T-helper 17 cell (primary cell): ENCODE measurements around the gene LRRC27. TPM values are rescaled to one million over a fixed set of nuclear protein-coding genes. Genes with fewer than 3 reads are reported as not detected.

ENCODE experiments used
- ATAC-seq: fragments of 150-1000 bp; cut with Tn5 transposase; 2 replicates; pipeline ENCODE4 v1.10.0; 2021; ENCODE audit warnings: mild to moderate bottlenecking, moderate library complexity
- DNase-seq, 3 donors: peaks; one replicate each; pipeline versions ENCODE4 v3.0.0 to v3.0.0-alpha.2; 2020 to 2021
- H3K9me3 ChIP-seq: one replicate; pipeline ENCODE4 v1.7.0; 2013; ENCODE audit warnings: low read length, mild to moderate bottlenecking; ENCODE audit not compliant: control insufficient read depth, poor library complexity, severe bottlenecking
- H3K27ac Mint-ChIP-seq: one replicate; pipeline ENCODE4 v1.8.0; 2022; ENCODE audit warnings: mild to moderate bottlenecking, moderate library complexity, mixed read lengths
- H3K27me3 Mint-ChIP-seq: one replicate; pipeline ENCODE4 v1.8.0; 2022; ENCODE audit warnings: mixed read lengths
- H3K36me3 Mint-ChIP-seq: one replicate; pipeline ENCODE4 v1.8.0; 2022; ENCODE audit warnings: low read depth, mixed read lengths
- H3K4me1 Mint-ChIP-seq: one replicate; pipeline ENCODE4 v1.8.0; 2022; ENCODE audit warnings: mild to moderate bottlenecking, mixed read lengths
- H3K4me3 Mint-ChIP-seq: one replicate; pipeline ENCODE4 v1.8.0; 2022; ENCODE audit warnings: mild to moderate bottlenecking, moderate library complexity, mixed read lengths
- total RNA-seq, 4 donors: library from RNA in 2 of 4; stranded (reverse) in 2 of 4; gene quantifications; one replicate each; pipeline ENCODE4 v1.2.3 and lab custom pipeline; 2022 to 2026

LRRC27 gene
- total RNA-seq, 2 donors from 2014 or later, result 3.5 to 7.6 TPM

DNA sequence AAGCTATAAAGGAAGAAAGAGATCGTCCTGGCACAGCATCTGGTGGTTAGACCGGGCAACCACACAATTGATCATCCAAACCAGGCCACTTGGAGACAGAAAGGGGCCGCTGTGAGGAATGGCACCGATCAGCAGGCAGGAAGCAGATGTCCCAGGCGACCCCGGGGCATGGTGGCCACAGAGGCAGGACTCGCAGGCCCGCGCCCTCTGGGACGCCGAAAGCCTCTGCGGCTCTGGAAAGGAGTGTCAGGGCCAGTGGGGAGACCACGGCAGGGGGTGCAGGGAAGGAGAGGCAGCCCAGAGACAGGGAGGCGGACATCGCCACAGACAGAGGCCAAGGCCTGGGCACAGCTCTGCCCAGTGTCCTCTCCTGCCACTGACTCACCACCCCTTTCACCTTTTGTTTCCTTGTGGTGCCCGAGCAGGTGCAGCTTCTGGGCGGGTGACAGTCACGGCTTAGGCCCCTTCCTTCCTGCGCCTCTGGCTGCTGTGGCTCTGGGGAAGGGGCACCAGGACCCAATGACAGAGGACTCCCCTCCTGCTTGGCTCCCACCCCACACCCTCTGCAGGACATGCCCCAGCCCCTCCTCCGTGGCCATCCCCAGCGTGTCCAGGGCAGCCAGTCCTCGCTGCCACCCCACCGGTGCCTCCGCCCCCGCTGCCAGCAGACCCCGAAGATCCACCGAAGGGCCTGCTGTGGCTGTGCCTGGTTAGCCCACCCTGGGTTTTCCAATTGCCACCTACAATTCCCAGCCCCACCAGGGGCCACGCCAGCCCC lies 35.1 kb upstream of the LRRC27 start:
- H3K9me3 ChIP-seq, result no peaks in the 10 kb centered on the region
- DNase-seq, result no peak
- ATAC-seq, result no peak
- H3K36me3 Mint-ChIP-seq, result peaks cover 2% of the 10 kb centered on the region
- peaks cover 5% of the 10 kb centered on the region for H3K27me3 Mint-ChIP-seq
- peaks cover 8% of the 10 kb centered on the region for H3K4me1 Mint-ChIP-seq
- H3K4me3 Mint-ChIP-seq, result no peak overlapping the region
- H3K27ac Mint-ChIP-seq, result no peak overlapping the region

GRCh38 chr10:132297526-132297925 lies 34.5 kb upstream of the LRRC27 start:
- peaks cover 5% of the 10 kb centered on the region for H3K27me3 Mint-ChIP-seq

DNA sequence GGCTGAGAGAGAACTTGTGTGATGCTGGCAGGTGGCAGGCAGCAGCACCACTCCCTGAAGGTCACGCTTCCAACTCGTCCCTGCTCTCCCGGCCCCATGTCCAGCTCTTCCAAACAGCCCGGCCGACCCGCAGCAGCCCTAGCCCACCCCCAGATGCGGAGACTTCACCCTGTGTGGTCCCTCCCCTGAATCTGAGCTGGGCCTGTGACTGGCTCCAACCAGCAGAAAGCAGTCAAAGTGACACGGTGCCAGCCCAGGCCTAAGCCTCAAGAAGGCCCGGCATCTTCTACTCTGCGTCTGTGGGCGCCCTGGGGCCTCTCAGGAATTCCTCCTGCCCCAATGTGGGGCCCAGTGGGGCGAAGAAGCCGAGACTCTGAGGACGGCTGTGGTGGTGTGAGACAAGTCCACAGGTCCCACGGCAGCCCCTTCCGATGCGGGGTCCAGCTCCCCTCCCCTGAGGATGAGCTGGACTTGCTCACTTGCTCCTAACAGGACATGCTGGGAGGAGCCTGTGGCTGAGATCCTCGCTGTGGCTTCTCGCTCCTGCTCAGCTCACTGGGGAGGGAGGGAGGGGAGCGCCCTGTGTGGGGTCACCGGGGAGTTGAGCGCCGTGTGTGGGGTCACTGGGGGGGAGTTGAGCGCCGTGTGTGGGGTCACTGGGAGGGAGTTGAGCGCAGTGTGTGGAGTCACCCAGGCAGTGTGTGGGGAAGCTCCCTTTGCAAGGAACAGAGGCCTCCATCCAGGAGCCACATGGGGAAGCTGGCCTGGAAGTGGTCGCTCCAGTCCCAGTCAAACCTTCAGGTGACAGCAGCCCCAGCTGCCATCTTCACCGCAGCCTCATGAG lies 33.7 kb upstream of the LRRC27 start:
- peaks cover 2% of the 10 kb centered on the region for H3K4me1 Mint-ChIP-seq
- peaks cover 5% of the 10 kb centered on the region for H3K27me3 Mint-ChIP-seq
- H3K36me3 Mint-ChIP-seq, result peaks cover 2% of the 10 kb centered on the region
- no peak overlapping the region for H3K4me3 Mint-ChIP-seq
- H3K9me3 ChIP-seq, result no peaks in the 10 kb centered on the region
- DNase-seq (no peak), ATAC-seq (no peak)
- no peak overlapping the region for H3K27ac Mint-ChIP-seq

More at GRCh38 chr10:132297526-132297925, 34.5 kb upstream of the LRRC27 start:
- DNase-seq (no peak), ATAC-seq (no peak)
- H3K27ac Mint-ChIP-seq, result no peak overlapping the region
- no peak overlapping the region for H3K4me3 Mint-ChIP-seq
- peaks cover 5% of the 10 kb centered on the region for H3K4me1 Mint-ChIP-seq
- H3K36me3 Mint-ChIP-seq, result peaks cover 2% of the 10 kb centered on the region
- H3K9me3 ChIP-seq, result no peaks in the 10 kb centered on the region

DNA sequence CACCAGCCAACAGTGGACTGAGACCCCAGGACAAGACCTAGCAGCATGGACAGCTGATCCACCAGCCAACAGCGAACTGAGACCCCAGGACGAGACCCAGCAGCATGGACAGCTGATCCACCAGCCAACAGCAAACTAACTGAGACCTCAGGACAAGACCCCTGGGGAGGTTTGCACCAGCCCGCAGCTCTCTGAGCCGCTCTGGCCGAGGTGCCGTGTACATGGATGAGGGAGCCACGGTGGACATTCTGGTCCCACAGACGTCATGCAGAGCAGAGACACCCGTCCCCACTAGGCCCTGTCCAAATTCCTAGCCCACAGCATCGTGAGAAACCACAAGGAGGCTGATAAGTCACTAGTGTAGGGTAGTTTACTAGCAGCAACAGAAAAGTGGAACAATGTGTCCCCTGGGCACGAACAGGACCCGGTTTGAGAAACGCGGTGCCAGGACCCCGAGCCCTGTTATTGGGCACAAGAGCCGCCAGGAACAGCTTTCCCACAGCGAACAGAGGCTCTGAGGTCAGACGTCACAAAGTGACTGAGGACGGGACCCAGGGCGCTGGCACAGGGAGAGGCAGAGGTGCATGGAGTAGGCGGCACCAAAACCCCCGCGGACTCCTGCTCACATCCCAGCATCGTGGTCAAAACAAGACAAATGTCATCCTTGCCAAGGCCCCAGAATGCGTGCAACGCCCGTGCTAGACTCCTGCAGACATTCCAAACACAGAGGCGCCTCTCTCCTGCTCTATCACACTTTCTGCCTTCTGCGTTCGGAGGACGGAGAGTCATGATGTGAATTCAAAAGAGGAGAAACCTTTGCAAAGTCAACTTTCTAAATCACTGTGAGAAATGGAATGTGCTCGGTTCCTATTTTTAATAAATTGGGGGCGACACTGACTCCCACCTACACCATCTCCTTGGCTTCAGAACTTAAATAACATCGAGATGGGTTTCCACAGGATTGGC lies 32.3 kb upstream of the LRRC27 start:
- H3K27me3 Mint-ChIP-seq, result peaks cover 5% of the 10 kb centered on the region
- no peaks in the 10 kb centered on the region for H3K9me3 ChIP-seq
- ATAC-seq, result no peak
- no peak overlapping the region for H3K27ac Mint-ChIP-seq
- H3K36me3 Mint-ChIP-seq, result peaks cover 2% of the 10 kb centered on the region
- DNase-seq, result no peak
- H3K4me3 Mint-ChIP-seq, result no peak overlapping the region
- H3K4me1 Mint-ChIP-seq, result peaks cover 4% of the 10 kb centered on the region

- ATAC-seq, result no peak
- peaks cover 2% of the 10 kb centered on the region for H3K36me3 Mint-ChIP-seq
- no peak for DNase-seq
- no peak overlapping the region for H3K4me3 Mint-ChIP-seq
- no peak overlapping the region for H3K27ac Mint-ChIP-seq
- H3K9me3 ChIP-seq, result no peaks in the 10 kb centered on the region
- H3K27me3 Mint-ChIP-seq, result peaks cover 5% of the 10 kb centered on the region
- peaks cover 4% of the 10 kb centered on the region for H3K4me1 Mint-ChIP-seq
These were observed 31.4 kb upstream of the LRRC27 start for GRCh38 chr10:132300582-132300981.

DNA sequence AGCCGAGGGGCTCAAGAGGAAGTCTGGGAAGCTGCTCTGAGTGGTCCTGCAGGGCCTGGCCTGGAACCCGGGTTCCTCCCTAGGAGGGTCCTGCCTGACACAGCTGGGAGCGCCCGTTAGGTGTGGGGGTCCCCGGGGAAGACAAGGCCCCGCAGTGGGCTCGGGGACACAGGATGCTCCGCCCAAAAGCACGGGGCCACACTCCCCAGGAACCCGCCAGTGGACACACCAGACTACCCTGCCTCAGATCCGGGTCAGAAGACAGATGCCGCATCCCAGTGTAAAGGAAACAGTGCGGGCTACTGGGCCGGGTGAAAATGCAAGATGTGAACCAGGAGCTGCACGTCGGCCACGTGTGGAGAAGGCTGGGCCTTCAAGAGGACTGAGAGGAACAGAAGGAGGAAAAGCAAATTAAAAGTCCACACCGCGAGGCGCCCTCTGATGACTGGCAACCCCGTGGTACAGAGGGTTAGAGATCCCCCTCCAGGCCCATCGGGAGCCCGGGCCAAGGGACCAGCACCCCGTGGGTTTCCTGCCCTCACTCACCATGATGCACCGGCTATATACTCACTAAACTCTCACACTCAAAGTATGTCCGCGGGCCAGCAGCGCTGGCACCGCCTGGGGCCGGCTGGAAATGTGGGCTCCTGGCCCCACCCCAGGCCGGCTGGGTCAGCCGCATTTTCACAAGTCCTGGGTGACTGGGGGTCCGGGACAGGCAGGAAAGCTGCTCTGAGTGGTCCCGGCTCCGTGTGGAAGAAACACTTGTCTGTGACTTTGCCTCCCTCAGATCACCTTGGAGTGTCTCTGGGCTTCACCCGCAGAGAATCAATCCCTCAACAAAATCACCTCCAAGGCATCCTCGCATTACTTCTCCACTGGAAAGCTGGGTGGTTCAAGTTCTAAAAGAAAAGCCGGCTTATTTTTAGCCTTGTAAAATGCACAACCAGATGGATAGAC lies 30.3 kb upstream of the LRRC27 start:
- peaks cover 2% of the 10 kb centered on the region for H3K36me3 Mint-ChIP-seq
- H3K9me3 ChIP-seq, result no peaks in the 10 kb centered on the region
- no peak overlapping the region for H3K4me3 Mint-ChIP-seq
- no peak overlapping the region for H3K27ac Mint-ChIP-seq
- peaks cover 5% of the 10 kb centered on the region for H3K27me3 Mint-ChIP-seq
- DNase-seq (no peak), ATAC-seq (no peak)
- H3K4me1 Mint-ChIP-seq, result peaks cover 6% of the 10 kb centered on the region

DNA sequence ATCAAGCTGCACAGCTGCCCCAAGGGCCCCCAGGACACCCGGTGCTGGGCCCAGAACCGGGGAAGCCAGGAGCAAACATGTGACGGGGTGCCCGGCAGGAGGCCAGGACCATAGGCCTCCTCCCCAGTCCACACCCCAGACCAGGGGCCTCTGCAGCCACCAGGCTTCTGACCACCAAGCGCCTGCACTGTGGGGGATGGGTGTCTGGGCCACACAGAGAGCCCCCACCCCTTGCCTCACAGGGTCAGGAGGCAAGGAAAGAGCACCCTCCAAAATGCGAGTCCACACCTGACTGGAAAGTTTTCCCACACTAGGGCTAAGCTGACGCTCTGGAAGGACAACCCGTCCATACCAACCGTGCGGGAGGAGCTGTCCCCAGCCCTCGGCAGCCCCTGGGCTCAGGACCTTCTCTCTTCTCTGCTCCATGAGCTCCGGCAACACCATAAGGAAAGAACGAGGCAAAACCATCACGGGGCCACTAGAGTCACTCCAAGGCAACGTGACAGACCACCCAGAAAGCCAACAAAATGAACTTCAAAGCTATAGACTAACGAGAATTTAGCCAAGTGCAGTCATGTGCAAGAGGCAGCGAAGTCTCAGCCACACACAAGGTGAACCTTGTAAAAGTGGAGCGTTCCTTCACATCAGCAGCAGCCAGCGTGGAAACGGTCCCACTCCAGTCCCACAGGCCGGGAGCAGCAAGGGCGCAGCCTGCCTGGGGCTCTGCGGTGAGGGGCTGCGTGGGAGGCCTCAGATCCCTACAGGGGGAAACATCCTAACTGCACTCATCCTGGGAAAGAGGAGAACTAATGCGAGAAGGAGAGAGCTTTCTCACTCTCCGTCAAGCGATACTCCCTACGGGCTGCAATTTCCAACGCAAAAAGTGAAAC lies 29.3 kb upstream of the LRRC27 start:
- peaks cover 7% of the 10 kb centered on the region for H3K4me1 Mint-ChIP-seq
- ATAC-seq, result no peak
- H3K36me3 Mint-ChIP-seq, result no peaks in the 10 kb centered on the region
- no peak overlapping the region for H3K4me3 Mint-ChIP-seq
- no peaks in the 10 kb centered on the region for H3K9me3 ChIP-seq
- no peak for DNase-seq
- no peaks in the 10 kb centered on the region for H3K27me3 Mint-ChIP-seq
- no peak overlapping the region for H3K27ac Mint-ChIP-seq

- DNase-seq (no peak), ATAC-seq (no peak)
- Mint-ChIP-seq H3K4me3 (no peak overlapping the region), H3K27ac (peak overlapping the region; percentile 16), H3K27me3 (no peaks in the 10 kb centered on the region), H3K4me1 (peaks cover 7% of the 10 kb centered on the region), H3K36me3 (no peaks in the 10 kb centered on the region)
- no peaks in the 10 kb centered on the region for H3K9me3 ChIP-seq
These were observed 28.5 kb upstream of the LRRC27 start for GRCh38 chr10:132303361-132304115.

DNA sequence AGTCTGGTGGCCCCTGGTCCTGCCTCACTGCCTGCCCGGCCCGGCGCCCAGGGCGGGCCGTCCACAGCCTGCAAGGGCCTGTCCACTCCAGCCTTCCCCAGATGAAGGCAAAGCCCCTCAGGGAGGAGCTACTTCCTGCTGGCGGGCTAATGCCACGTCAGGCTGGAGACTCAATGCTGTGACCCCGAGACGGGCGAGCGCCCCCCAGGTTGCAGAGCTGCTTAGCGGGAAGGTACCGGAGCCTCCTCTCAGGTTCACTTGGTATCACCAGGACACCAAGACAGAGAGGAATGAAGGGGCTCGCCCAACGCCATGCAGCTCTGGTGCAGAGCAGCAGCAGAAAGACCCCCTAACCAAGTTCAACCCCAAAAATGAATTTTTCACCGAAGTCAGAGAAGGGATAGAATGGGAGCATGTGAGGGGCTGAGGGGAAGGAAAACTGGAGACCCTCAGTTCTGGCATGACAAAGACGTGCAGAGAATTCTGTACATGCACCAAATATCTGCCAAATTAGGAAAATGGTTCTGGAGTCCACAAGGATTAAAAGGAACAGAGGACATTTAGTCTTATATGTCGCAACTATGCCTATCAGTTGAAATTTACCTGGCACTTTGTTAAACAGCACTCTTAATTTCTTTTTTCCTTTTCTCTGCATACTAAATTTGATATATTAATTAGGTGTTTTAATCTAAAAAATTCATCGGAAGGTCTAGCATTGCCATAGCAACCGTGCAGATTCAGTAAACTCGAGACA lies 27.1 kb upstream of the LRRC27 start:
- Mint-ChIP-seq H3K27me3 (no peaks in the 10 kb centered on the region), H3K4me1 (peaks cover 7% of the 10 kb centered on the region), H3K27ac (no peak overlapping the region), H3K36me3 (no peaks in the 10 kb centered on the region), H3K4me3 (no peak overlapping the region)
- ATAC-seq (no peak), DNase-seq (no peak)
- H3K9me3 ChIP-seq, result no peaks in the 10 kb centered on the region

DNA sequence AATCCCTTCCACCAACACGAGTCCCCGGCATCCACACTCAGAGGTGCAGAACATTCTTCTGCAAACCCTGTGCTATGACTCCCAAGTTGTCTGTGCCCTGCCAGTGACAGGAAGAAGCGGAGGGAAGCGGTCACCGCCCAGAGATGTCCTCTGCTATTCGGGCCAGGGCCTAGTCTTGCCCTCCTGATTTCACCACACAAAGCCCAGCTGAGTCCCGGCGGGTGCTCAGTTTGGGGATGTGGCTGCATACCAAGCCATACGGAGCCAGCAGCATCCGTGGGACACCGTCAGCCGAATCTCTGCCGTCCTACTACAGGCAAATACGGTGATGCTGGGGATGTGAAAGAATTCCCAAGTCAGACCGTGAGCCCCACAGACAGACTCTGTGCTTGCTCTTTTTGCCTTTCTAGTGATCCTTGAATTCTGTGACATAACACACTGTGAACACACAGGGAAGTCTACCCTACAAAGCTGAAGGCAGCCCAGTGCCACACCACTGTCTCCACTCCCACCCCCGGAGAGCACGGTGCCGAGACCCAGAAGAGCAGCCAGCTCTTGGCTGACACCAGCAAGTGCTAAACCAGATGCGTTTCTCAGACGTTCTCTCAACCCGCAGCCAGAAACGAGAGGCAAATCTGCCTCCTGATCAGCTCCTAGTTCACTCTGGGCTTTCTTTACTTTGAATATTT lies 26.2 kb upstream of the LRRC27 start:
- ATAC-seq (no peak), DNase-seq (no peak)
- Mint-ChIP-seq H3K4me1 (peaks cover 7% of the 10 kb centered on the region), H3K36me3 (no peaks in the 10 kb centered on the region), H3K27me3 (no peaks in the 10 kb centered on the region), H3K4me3 (peak overlapping the region; percentile 49), H3K27ac (no peak overlapping the region)
- no peaks in the 10 kb centered on the region for H3K9me3 ChIP-seq
